CD14-positive monocyte (primary cell): ENCODE measurements around the gene TRPM2. TPM values are rescaled to one million over a fixed set of nuclear protein-coding genes. Genes with fewer than 3 reads are reported as not detected.

ENCODE experiments used
- DNase-seq, 3 donors: peaks; one replicate each; pipeline ENCODE4 v3.0.0-alpha.2; 2011 to 2022
- H2AFZ ChIP-seq: 2 replicates; pipeline ENCODE4 v1.6.0; 2012; ENCODE audit warnings: mild to moderate bottlenecking, low read depth, low read length, inconsistent platforms; ENCODE audit not compliant: insufficient read depth, poor library complexity, severe bottlenecking
- H3K27ac ChIP-seq, 2 donors: 1 replicate in 1 of 2; 2 replicates in 1 of 2; pipeline ENCODE4 v1.5.1; 2012 to 2013; ENCODE audit warnings: low read length in 2 of 2, control low read depth in 1 of 2, inconsistent platforms in 1 of 2, low read depth in 1 of 2, mild to moderate bottlenecking in 1 of 2
- H3K27me3 ChIP-seq, 2 donors: one replicate each; pipeline versions ENCODE4 v1.6.0 to v1.6.1; 2011 to 2013; ENCODE audit warnings: low read length in 2 of 2; ENCODE audit not compliant: control insufficient read depth in 2 of 2, insufficient read depth in 2 of 2
- H3K36me3 ChIP-seq, 2 donors: replicated peaks in 1 of 2; 1 replicate in 1 of 2; 2 replicates in 1 of 2; pipeline versions ENCODE4 v1.5.1 to v1.6.1; 2012 to 2013; ENCODE audit warnings: low read length in 2 of 2, control low read depth in 1 of 2, inconsistent platforms in 1 of 2, mild to moderate bottlenecking in 1 of 2; ENCODE audit not compliant: insufficient read depth in 2 of 2, control insufficient read depth in 1 of 2
- H3K4me1 ChIP-seq, 2 donors: 1 replicate in 1 of 2; 2 replicates in 1 of 2; pipeline versions ENCODE4 v1.5.1 to v1.6.1; 2012 to 2013; ENCODE audit warnings: low read length in 2 of 2, control low read depth in 1 of 2, inconsistent platforms in 1 of 2, mild to moderate bottlenecking in 1 of 2, moderate library complexity in 1 of 2; ENCODE audit not compliant: insufficient read depth in 2 of 2, control insufficient read depth in 1 of 2
- H3K4me2 ChIP-seq: replicated peaks from 2 replicates; pipeline ENCODE3; 2012; ENCODE audit warnings: low read length, moderate library complexity, mild to moderate bottlenecking; ENCODE audit not compliant: poor library complexity, severe bottlenecking; ENCODE audit errors: extremely low read depth
- H3K4me3 ChIP-seq, 3 experiments: fragments of 200-600 bp in 1 of 3; sonication (generic) in 1 of 3; replicated peaks in 1 of 3; 1 replicate in 2 of 3; 2 replicates in 1 of 3; pipeline ENCODE4 v1.5.1; 2011 to 2013; ENCODE audit warnings: low read length in 3 of 3, mild to moderate bottlenecking in 3 of 3, control low read depth in 2 of 3, low read depth in 2 of 3, inconsistent platforms in 1 of 3, moderate library complexity in 1 of 3
- H3K79me2 ChIP-seq: 2 replicates; pipeline ENCODE4 v1.6.0; 2012; ENCODE audit warnings: mild to moderate bottlenecking, control low read depth, inconsistent platforms, low read length, moderate library complexity; ENCODE audit not compliant: insufficient read depth
- H3K9ac ChIP-seq: 2 replicates; pipeline ENCODE4 v1.6.0; 2017; ENCODE audit warnings: low read length, mild to moderate bottlenecking; ENCODE audit not compliant: insufficient read depth, poor library complexity, severe bottlenecking
- H3K9me3 ChIP-seq, 2 donors: replicated peaks in 1 of 2; 1 replicate in 1 of 2; 2 replicates in 1 of 2; pipeline versions ENCODE4 v1.5.1 to v1.6.1; 2012 to 2013; ENCODE audit warnings: low read length in 2 of 2, control low read depth in 1 of 2; ENCODE audit not compliant: control insufficient read depth in 1 of 2, insufficient read depth in 1 of 2
- H4K20me1 ChIP-seq: 2 replicates; pipeline ENCODE4 v1.6.0; 2012; ENCODE audit warnings: mild to moderate bottlenecking, low read length, control low read depth, moderate library complexity; ENCODE audit not compliant: insufficient read depth
- H3K27ac Mint-ChIP-seq, 7 donors: one replicate each; pipeline ENCODE4 v1.8.0; 2020; ENCODE audit warnings: mild to moderate bottlenecking in 7 of 7, mixed read lengths in 7 of 7, moderate library complexity in 6 of 7, inconsistent platforms in 2 of 7
- H3K27me3 Mint-ChIP-seq, 3 donors: one replicate each; pipeline ENCODE4 v1.8.0; 2021 to 2022; ENCODE audit warnings: low read depth in 3 of 3, mild to moderate bottlenecking in 3 of 3, mixed read lengths in 3 of 3, moderate library complexity in 3 of 3, inconsistent platforms in 1 of 3
- H3K36me3 Mint-ChIP-seq, 2 donors: one replicate each; pipeline ENCODE4 v1.8.0; 2020; ENCODE audit warnings: mixed read lengths in 2 of 2, inconsistent platforms in 1 of 2, mild to moderate bottlenecking in 1 of 2
- H3K4me1 Mint-ChIP-seq: one replicate; pipeline ENCODE4 v1.8.0; 2020; ENCODE audit warnings: mild to moderate bottlenecking, mixed read lengths
- H3K4me3 Mint-ChIP-seq, 2 donors: one replicate each; pipeline ENCODE4 v1.8.0; 2020; ENCODE audit warnings: mild to moderate bottlenecking in 2 of 2, mixed read lengths in 2 of 2, moderate library complexity in 1 of 2
- H3K9me3 Mint-ChIP-seq, 7 donors: one replicate each; pipeline ENCODE4 v1.8.0; 2020 to 2022; ENCODE audit warnings: mixed read lengths in 7 of 7, mild to moderate bottlenecking in 6 of 7, moderate library complexity in 6 of 7, inconsistent platforms in 2 of 7
- CTCF ChIP-seq: fragments of 200-600 bp; IDR thresholded peaks from one replicate; pipeline ENCODE4 v1.8.0; 2022; ENCODE audit warnings: antibody characterized with exemption, mild to moderate bottlenecking
- WGBS: methylation state at CpG from one replicate; pipeline ENCODE4 v1.1.5; 2013; ENCODE audit warnings: missing lambda C conversion rate; ENCODE audit not compliant: insufficient coverage; 5-methylcytosine and 5-hydroxymethylcytosine counted together
- intact Hi-C, 2 donors: fragments of 100-400 bp; cut with micrococcal nuclease; formaldehyde crosslinking; loops; one replicate each; pipeline versions ENCODE4 v1.15.0 to v1.15.1; 2023
- polyA plus RNA-seq, 3 donors: library from polyadenylated mRNA; depleted of rRNA in 1 of 3; unstranded in 2 of 3; stranded (reverse) in 1 of 3; fragments of 300-500 nt in 2 of 3; fragments of >200 nt in 1 of 3; fragmentation: Illumina TruSeq in 2 of 3; gene quantifications; 1 replicate in 2 of 3; 2 replicates in 1 of 3; pipeline ENCODE4 v1.2.3, GENCODE V29; 2012 to 2021

Gene TRPM2
- polyA plus RNA-seq, 3 donors, result 7.6 to 21.6 (median 12.2) TPM

- WGBS, result 95% methylated on average over 15 of the region's 15 CpGs
- H4K20me1 ChIP-seq, result no peaks in the 10 kb centered on the region
- no peaks in the 10 kb centered on the region for H3K36me3 ChIP-seq
- Mint-ChIP-seq H3K4me3 (no peak overlapping the region), H3K27ac (no peak overlapping the region), H3K36me3 (no peaks in the 10 kb centered on the region), H3K9me3 (peaks cover 0 to 3% (median 0%) of the 10 kb centered on the region in 7 donors), H3K4me1 (no peaks in the 10 kb centered on the region), H3K27me3 (peaks cover 0 to 6% (median 3%) of the 10 kb centered on the region in 3 donors)
- intact Hi-C loops, result no loop called here
- no peaks in the 10 kb centered on the region for H3K4me1 ChIP-seq
- DNase-seq, result no peak
- no peaks in the 10 kb centered on the region for H3K79me2 ChIP-seq
- no peak overlapping the region for H3K9ac ChIP-seq
- no peaks in the 10 kb centered on the region for H3K9me3 ChIP-seq
- no peak overlapping the region for H3K4me3 ChIP-seq
- no peak overlapping the region for H3K27ac ChIP-seq
- no peaks in the 10 kb centered on the region for H3K27me3 ChIP-seq
- no peak overlapping the region for H3K4me2 ChIP-seq
- no peak overlapping the region for H2AFZ ChIP-seq
- no peak for TF ChIP-seq CTCF
Observed at GRCh38 chr21:44467859-44468195, 114.4 kb downstream of the TRPM2 start.

GRCh38 chr21:44471341-44471740 is 117.9 kb downstream of the TRPM2 start:
- TF ChIP-seq CTCF, result no peak
- H3K4me3 ChIP-seq, result no peak overlapping the region
- H4K20me1 ChIP-seq, result no peaks in the 10 kb centered on the region
- no peaks in the 10 kb centered on the region for H3K4me1 ChIP-seq
- H3K9ac ChIP-seq, result no peak overlapping the region
- H3K36me3 ChIP-seq, result no peaks in the 10 kb centered on the region
- DNase-seq, result no peak
- H3K9me3 ChIP-seq, result no peaks in the 10 kb centered on the region
- H3K4me2 ChIP-seq, result no peak overlapping the region
- H3K36me3 Mint-ChIP-seq, result no peaks in the 10 kb centered on the region
- H3K4me3 Mint-ChIP-seq, result no peak overlapping the region
- H2AFZ ChIP-seq, result no peak overlapping the region
- H3K27ac Mint-ChIP-seq, result no peak overlapping the region
- H3K27ac ChIP-seq, result no peak overlapping the region
- no peaks in the 10 kb centered on the region for H3K79me2 ChIP-seq
- no peaks in the 10 kb centered on the region for H3K27me3 ChIP-seq
- no peaks in the 10 kb centered on the region for H3K4me1 Mint-ChIP-seq
- peaks cover 0 to 2% (median 0%) of the 10 kb centered on the region in 7 donors for H3K9me3 Mint-ChIP-seq
- H3K27me3 Mint-ChIP-seq, result peaks cover 0 to 3% (median 3%) of the 10 kb centered on the region in 3 donors
- intact Hi-C loops, result no loop called here
